Measurements from ENCODE around the gene GTF2H2C. TPM values are rescaled to one million over a fixed set of nuclear protein-coding genes. Genes with fewer than 3 reads are reported as not detected.
"Not testable (repeated sequence)": the region's sequence is repeated elsewhere in the genome, so short reads cannot be mapped to it uniquely, and the experiment has no call there.

Gene GTF2H2C
- total and polyA plus RNA-seq, 2 of the 8 experiments (the other 6 are each of a cell fraction or from before 2014, with no cell fraction given) = 20.8 to 45.1 TPM

DNA sequence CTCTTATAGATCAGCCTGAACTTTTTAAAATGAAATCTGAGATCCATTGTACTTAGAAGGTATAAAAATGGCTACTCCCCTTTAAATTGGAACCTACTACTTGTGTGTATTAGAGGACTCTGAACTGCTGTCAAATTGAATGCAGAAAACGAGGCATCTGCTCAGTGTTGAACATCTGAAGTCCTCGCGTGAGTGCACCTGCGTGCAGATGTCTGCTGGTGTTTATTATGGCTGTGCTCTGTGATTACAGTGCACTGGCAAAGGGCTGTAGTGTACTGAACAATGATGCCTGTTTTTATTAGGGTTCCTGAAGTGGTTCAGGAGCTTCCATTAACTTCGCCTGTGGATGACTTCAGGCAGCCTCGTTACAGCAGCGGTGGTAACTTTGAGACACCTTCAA is 15.4 kb upstream of the GTF2H2C start:
- H2BK5ac ChIP-seq (ENCODE audit: low read depth, low read length); H3K9ac ChIP-seq (replicated peaks in 1 of 4; ENCODE audit: extremely low read depth in 1 of 4, low read depth in 3 of 4, low read length in 3 of 4); H3K27me3 ChIP-seq (replicated peaks in 1 of 4; ENCODE audit: control insufficient read depth in 3 of 4, extremely low read depth in 1 of 4, insufficient read depth in 3 of 4, low read length in 3 of 4); H3K27ac ChIP-seq (ENCODE audit: low read depth, low read length); H4K8ac ChIP-seq (ENCODE audit: extremely low read depth, insufficient read depth, low read length); H3K36me3 ChIP-seq (ENCODE audit: control insufficient read depth in 2 of 4, insufficient read depth in 4 of 4, low read length in 3 of 4); H4K5ac ChIP-seq (ENCODE audit: insufficient read length, low read depth, low read length); H3K9me3 ChIP-seq (ENCODE audit: insufficient read depth in 2 of 2, low read depth in 1 of 2, low read length in 1 of 2); H2AFZ ChIP-seq (ENCODE audit: low read length); CTCF ChIA-PET (ENCODE audit: partially characterized antibody); H3K4me2 ChIP-seq (ENCODE audit: insufficient read depth in 1 of 2, low read depth in 2 of 2, low read length in 2 of 2); H2BK120ac ChIP-seq (replicated peaks; ENCODE audit: low read depth, low read length); H3K23me2 ChIP-seq (ENCODE audit: low read depth, low read length); H3K79me2 ChIP-seq (ENCODE audit: control insufficient read depth in 1 of 2, insufficient read depth in 2 of 2, low read length in 2 of 2); H3K14ac ChIP-seq (ENCODE audit: insufficient read length); H2BK20ac ChIP-seq (ENCODE audit: low read length); H3K4ac ChIP-seq (replicated peaks; ENCODE audit: insufficient read length, low read depth, low read length); H2AK5ac ChIP-seq (ENCODE audit: low read depth, low read length); H3K56ac ChIP-seq (replicated peaks; ENCODE audit: insufficient read length, low read depth, low read length); H4K20me1 ChIP-seq (replicated peaks in 1 of 2; ENCODE audit: control insufficient read depth in 1 of 2, insufficient read depth in 2 of 2, low read length in 2 of 2); H4K91ac ChIP-seq (replicated peaks; ENCODE audit: insufficient read length, low read length); DNase-seq (ENCODE audit: low read depth in 1 of 2, low spot score in 2 of 2); H3K79me1 ChIP-seq (ENCODE audit: low read depth, low read length); POLR2A ChIA-PET (ENCODE audit: partially characterized antibody); H2BK12ac ChIP-seq (ENCODE audit: low read depth, low read length); H3K23ac ChIP-seq (ENCODE audit: insufficient read length); H3K4me1 ChIP-seq (replicated peaks in 1 of 4; ENCODE audit: control insufficient read depth in 3 of 4, insufficient read depth in 4 of 4, low read length in 3 of 4); H3K18ac ChIP-seq (ENCODE audit: extremely low read depth, low read length); H2BK15ac ChIP-seq (ENCODE audit: low read length); FAIRE-seq; H3K4me3 ChIP-seq (ENCODE audit: extremely low read depth in 1 of 4, insufficient read depth in 2 of 4, low read depth in 3 of 4, low read length in 4 of 4): not testable (repeated sequence)
- no CpG with 5 or more reads among the region's 7 CpGs for WGBS, 2 experiments (ENCODE audit: extremely low coverage in 1 of 2, insufficient coverage in 1 of 2, insufficient read length in 1 of 2, insufficient replicate concordance in 2 of 2, low coverage in 1 of 2, low lambda C conversion rate in 2 of 2, missing lambda C conversion rate in 1 of 2)

DNA sequence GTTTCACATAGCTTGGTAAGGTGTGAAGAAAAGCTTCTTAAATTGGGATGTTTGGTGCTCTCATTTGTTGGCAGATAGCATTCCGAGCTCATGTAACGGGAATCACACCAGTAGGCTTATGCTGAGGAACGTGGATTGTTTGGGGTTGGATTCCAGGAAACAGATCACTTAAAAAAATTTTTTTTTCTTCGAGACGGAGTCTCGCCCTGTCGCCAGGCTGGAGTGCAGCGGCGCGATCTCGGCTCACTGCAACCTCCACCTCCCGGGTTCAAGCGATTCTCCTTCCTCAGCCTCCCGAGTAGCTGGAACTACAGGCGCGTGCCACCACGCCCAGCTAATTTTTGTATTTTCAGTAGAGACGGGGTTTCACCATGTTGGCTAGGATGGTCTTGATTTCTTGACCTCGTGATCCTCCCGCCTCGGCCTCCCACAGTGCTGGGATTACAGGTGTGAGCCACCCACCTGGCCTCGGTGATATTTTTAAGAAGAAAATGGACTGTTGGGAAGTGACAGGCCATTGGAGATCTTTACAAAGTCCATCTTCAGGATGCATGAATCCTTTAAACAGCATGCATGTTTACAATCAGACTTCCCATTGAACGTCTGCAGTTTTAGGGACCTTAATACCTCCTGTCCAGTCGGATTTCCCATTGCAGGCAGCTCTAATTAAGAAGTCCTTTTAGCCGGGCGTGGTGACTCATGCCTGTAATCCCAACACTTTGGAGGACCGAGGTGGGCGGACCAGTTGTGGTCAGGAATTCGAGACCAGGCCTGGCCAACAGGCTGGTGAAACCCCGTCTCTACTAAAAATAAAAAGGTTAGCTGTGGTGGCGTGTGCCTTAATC is 818 bp downstream of the GTF2H2C start:
- 47% methylated on average over 19 of the region's 31 CpGs; no CpG with 5 or more reads in 1 of the 2 experiments for WGBS, 2 experiments (ENCODE audit: extremely low coverage in 1 of 2, insufficient coverage in 1 of 2, insufficient read length in 1 of 2, insufficient replicate concordance in 2 of 2, low coverage in 1 of 2, low lambda C conversion rate in 2 of 2, missing lambda C conversion rate in 1 of 2)
- H2BK120ac ChIP-seq (replicated peaks; ENCODE audit: low read depth, low read length); H3K4me1 ChIP-seq (replicated peaks in 1 of 4; ENCODE audit: control insufficient read depth in 3 of 4, insufficient read depth in 4 of 4, low read length in 3 of 4); H3K27ac ChIP-seq (ENCODE audit: low read depth, low read length); H3K9me3 ChIP-seq (ENCODE audit: insufficient read depth in 2 of 2, low read depth in 1 of 2, low read length in 1 of 2); H4K8ac ChIP-seq (ENCODE audit: extremely low read depth, insufficient read depth, low read length); H2BK20ac ChIP-seq (ENCODE audit: low read length); H2BK12ac ChIP-seq (ENCODE audit: low read depth, low read length); H3K18ac ChIP-seq (ENCODE audit: extremely low read depth, low read length); H3K79me2 ChIP-seq (ENCODE audit: control insufficient read depth in 1 of 2, insufficient read depth in 2 of 2, low read length in 2 of 2); H3K9ac ChIP-seq (replicated peaks in 1 of 4; ENCODE audit: extremely low read depth in 1 of 4, low read depth in 3 of 4, low read length in 3 of 4); H3K79me1 ChIP-seq (ENCODE audit: low read depth, low read length); H3K23ac ChIP-seq (ENCODE audit: insufficient read length); H4K20me1 ChIP-seq (replicated peaks in 1 of 2; ENCODE audit: control insufficient read depth in 1 of 2, insufficient read depth in 2 of 2, low read length in 2 of 2); H2AK5ac ChIP-seq (ENCODE audit: low read depth, low read length); CTCF ChIA-PET (ENCODE audit: partially characterized antibody); H3K4ac ChIP-seq (replicated peaks; ENCODE audit: insufficient read length, low read depth, low read length); H2BK5ac ChIP-seq (ENCODE audit: low read depth, low read length); DNase-seq (ENCODE audit: low read depth in 1 of 2, low spot score in 2 of 2); FAIRE-seq; H4K91ac ChIP-seq (replicated peaks; ENCODE audit: insufficient read length, low read length); H3K56ac ChIP-seq (replicated peaks; ENCODE audit: insufficient read length, low read depth, low read length); H3K23me2 ChIP-seq (ENCODE audit: low read depth, low read length); H3K14ac ChIP-seq (ENCODE audit: insufficient read length); H3K36me3 ChIP-seq (ENCODE audit: control insufficient read depth in 2 of 4, insufficient read depth in 4 of 4, low read length in 3 of 4); H2AFZ ChIP-seq (ENCODE audit: low read length); H3K27me3 ChIP-seq (replicated peaks in 1 of 4; ENCODE audit: control insufficient read depth in 3 of 4, extremely low read depth in 1 of 4, insufficient read depth in 3 of 4, low read length in 3 of 4); H2BK15ac ChIP-seq (ENCODE audit: low read length); H4K5ac ChIP-seq (ENCODE audit: insufficient read length, low read depth, low read length): not testable (repeated sequence)
- H3K4me2 ChIP-seq (ENCODE audit: insufficient read depth in 1 of 2, low read depth in 2 of 2, low read length in 2 of 2) = peak overlapping the region; percentile 34 to 49; a peak in 3 of 4 replicates
- H3K4me3 ChIP-seq (ENCODE audit: extremely low read depth in 1 of 4, insufficient read depth in 2 of 4, low read depth in 3 of 4, low read length in 4 of 4) = peak overlapping the region; percentile 23 to 54 (median 28); a peak in 7 of 8 replicates
- POLR2A ChIA-PET (ENCODE audit: partially characterized antibody) = interaction anchor here (1.4 kb wide), 1 partner anchor 67 kb away, joined by 3 read pairs; no protein-coding TSS in a partner anchor
